Measurements from ENCODE around the gene GRN. TPM values are rescaled to one million over a fixed set of nuclear protein-coding genes. Genes with fewer than 3 reads are reported as not detected.

Gene GRN
- total and polyA plus RNA-seq, 9 of the 15 experiments (the other 6 are each of a cell fraction or from before 2014, with no cell fraction given), result 5.4 to 75.3 (median 20.7) TPM

- TF ChIP-seq ESRRB (CRISPR knock-in tag; IDR thresholded peaks at IDR 0.05; ENCODE audit: borderline replicate concordance) (no peak), NRF1 (conservative IDR thresholded peaks at IDR 0.05 in 1 of 2, IDR thresholded peaks at IDR 0.05 in 1 of 2) (no peak), ZNF764 (CRISPR knock-in tag; IDR thresholded peaks at IDR 0.05; ENCODE audit: low read depth) (no peak), FOXA3 (CRISPR knock-in tag; conservative IDR thresholded peaks at IDR 0.05 in 1 of 2, IDR thresholded peaks at IDR 0.05 in 1 of 2) (no peak), CSDE1 (IDR thresholded peaks at IDR 0.05) (no peak), THRA (IDR thresholded peaks at IDR 0.05) (no peak), SRSF1 (IDR thresholded peaks at IDR 0.05; ENCODE audit: low read depth, low read length) (no peak), BACH1 (tag; IDR thresholded peaks at IDR 0.05) (no peak; the same call in 1 of the 2 replicates), FIP1L1 (IDR thresholded peaks at IDR 0.05; ENCODE audit: low read depth, low read length, poor library complexity, severe bottlenecking) (no peak), ZNF79 (CRISPR knock-in tag; IDR thresholded peaks at IDR 0.05; ENCODE audit: low read depth) (no peak), E2F8 (IDR thresholded peaks at IDR 0.05; ENCODE audit: low read depth, partially characterized antibody) (no peak), RBM34 (IDR thresholded peaks at IDR 0.05; ENCODE audit: borderline replicate concordance, insufficient read depth, low read length) (no peak), ZNF311 (CRISPR knock-in tag; IDR thresholded peaks at IDR 0.05) (no peak), ZNF143 (CRISPR knock-in tag; IDR thresholded peaks at IDR 0.05) (no peak), DEAF1 (CRISPR knock-in tag; IDR thresholded peaks at IDR 0.05) (no peak), PPARD (CRISPR knock-in tag; IDR thresholded peaks at IDR 0.05) (no peak), TBP (optimal IDR thresholded peaks at IDR 0.05; ENCODE audit: low read depth, low read length) (peak; percentile 34), ETV1 (tag; conservative IDR thresholded peaks at IDR 0.05; ENCODE audit: low read depth) (no peak; the same call in 1 of the 2 replicates), ZNF23 (CRISPR knock-in tag; IDR thresholded peaks at IDR 0.05) (no peak), ARHGAP35 (IDR thresholded peaks at IDR 0.05; ENCODE audit: partially characterized antibody) (no peak), KLF1 (tag; IDR thresholded peaks at IDR 0.05) (no peak), VEZF1 (CRISPR knock-in tag; IDR thresholded peaks at IDR 0.05) (peak; percentile 52)
Measured at GRCh38 chr17:44389723-44390202, 44.7 kb downstream of the GRN start (continued).

Data from K562 (cell line).